Liver (tissue), 9 donors: ENCODE results near the gene DNM3. TPM values are rescaled to one million over a fixed set of nuclear protein-coding genes. Genes with fewer than 3 reads are reported as not detected.
"Not testable (repeated sequence)": the region's sequence is repeated elsewhere in the genome, so short reads cannot be mapped to it uniquely, and the experiment has no call there.

Experiments
- DNase-seq: peaks from one replicate; pipeline ENCODE4 v3.0.0-alpha.2; 2017; ENCODE audit warnings: low spot score
- H3K27ac ChIP-seq, 2 donors: one replicate each; pipeline ENCODE4 v1.7.0; 2013; ENCODE audit warnings: inconsistent platforms in 2 of 2, low read length in 2 of 2, control low read depth in 1 of 2, low read depth in 1 of 2, mild to moderate bottlenecking in 1 of 2
- H3K27me3 ChIP-seq, 4 donors: one replicate each; pipeline versions ENCODE4 v1.6.1 to v1.7.0; 2013; ENCODE audit warnings: low read length in 3 of 4, inconsistent platforms in 1 of 4, mild to moderate bottlenecking in 1 of 4, moderate library complexity in 1 of 4; ENCODE audit not compliant: control insufficient read depth in 4 of 4, insufficient read depth in 4 of 4
- H3K36me3 ChIP-seq, 4 donors: one replicate each; pipeline versions ENCODE4 v1.6.1 to v1.7.0; 2013; ENCODE audit warnings: low read length in 3 of 4, mild to moderate bottlenecking in 3 of 4, low read depth in 1 of 4, moderate library complexity in 1 of 4; ENCODE audit not compliant: control insufficient read depth in 4 of 4, insufficient read depth in 3 of 4
- H3K4me1 ChIP-seq, 4 donors: one replicate each; pipeline versions ENCODE4 v1.6.1 to v1.7.0; 2013; ENCODE audit warnings: low read length in 3 of 4, mild to moderate bottlenecking in 3 of 4, moderate library complexity in 1 of 4; ENCODE audit not compliant: control insufficient read depth in 4 of 4, insufficient read depth in 4 of 4
- H3K4me3 ChIP-seq, 3 donors: one replicate each; pipeline versions ENCODE4 v1.6.1 to v1.7.0; 2013; ENCODE audit warnings: low read length in 3 of 3, control low read depth in 1 of 3, low read depth in 1 of 3, mild to moderate bottlenecking in 1 of 3
- H3K9ac ChIP-seq, 2 donors: one replicate each; pipeline ENCODE4 v1.7.0; 2013; ENCODE audit warnings: low read length in 2 of 2, mild to moderate bottlenecking in 2 of 2, moderate library complexity in 2 of 2, control low read depth in 1 of 2, low read depth in 1 of 2
- H3K9me3 ChIP-seq, 4 donors: one replicate each; pipeline versions ENCODE4 v1.6.1 to v1.7.0; 2013; ENCODE audit warnings: low read length in 3 of 4; ENCODE audit not compliant: control insufficient read depth in 4 of 4
- FOXA1 ChIP-seq: IDR thresholded peaks from 2 replicates; pipeline ENCODE4 v1.6.1; 2016; ENCODE audit warnings: antibody characterized with exemption
- FOXA2 ChIP-seq: IDR thresholded peaks from 2 replicates; pipeline ENCODE4 v1.6.1; 2016; ENCODE audit warnings: antibody characterized with exemption
- GABPA ChIP-seq, 2 donors: IDR thresholded peaks in 1 of 2; conservative IDR thresholded peaks in 1 of 2; 2 replicates each; pipeline ENCODE4 v1.6.1; 2016; ENCODE audit warnings: antibody characterized with exemption in 2 of 2, mild to moderate bottlenecking in 1 of 2, moderate library complexity in 1 of 2
- HNF4A ChIP-seq, 2 donors: conservative IDR thresholded peaks; 2 replicates each; pipeline ENCODE4 v1.6.1; 2016; ENCODE audit warnings: antibody characterized with exemption in 2 of 2, mild to moderate bottlenecking in 2 of 2
- HNF4G ChIP-seq: IDR thresholded peaks from 2 replicates; pipeline ENCODE4 v1.6.1; 2016; ENCODE audit warnings: antibody characterized with exemption
- MAX ChIP-seq: IDR thresholded peaks from 2 replicates; pipeline ENCODE4 v1.6.1; 2016; ENCODE audit warnings: antibody characterized with exemption
- NR2F2 ChIP-seq: IDR thresholded peaks from 2 replicates; pipeline ENCODE4 v1.6.1; 2016; ENCODE audit warnings: antibody characterized with exemption
- RXRA ChIP-seq, 2 donors: IDR thresholded peaks; 2 replicates each; pipeline ENCODE4 v1.6.1; 2017 to 2018; ENCODE audit warnings: antibody characterized with exemption in 2 of 2, mild to moderate bottlenecking in 1 of 2
- SP1 ChIP-seq: IDR thresholded peaks from 2 replicates; pipeline ENCODE4 v1.6.1; 2018; ENCODE audit warnings: antibody characterized with exemption, mild to moderate bottlenecking
- TAF1 ChIP-seq: conservative IDR thresholded peaks from 2 replicates; pipeline ENCODE4 v1.6.1; 2016; ENCODE audit warnings: antibody characterized with exemption, mild to moderate bottlenecking
- YY1 ChIP-seq: IDR thresholded peaks from 2 replicates; pipeline ENCODE4 v1.6.1; 2016; ENCODE audit warnings: antibody characterized with exemption, mild to moderate bottlenecking
- ZBTB33 ChIP-seq: IDR thresholded peaks from 2 replicates; pipeline ENCODE4 v1.6.1; 2016; ENCODE audit warnings: antibody characterized with exemption
- WGBS: extraction: QIAGEN DNeasy Blood & Tissue Kit; methylation state at CpG from one replicate; pipeline ENCODE4 v1.1.7; 2013; 5-methylcytosine and 5-hydroxymethylcytosine counted together
- polyA plus RNA-seq, 2 donors: library from polyadenylated mRNA; stranded (reverse) in 1 of 2; unstranded in 1 of 2; fragments of 200-250 nt in 1 of 2; fragments of >200 nt in 1 of 2; fragmentation: Nextera tagmentation in 1 of 2; extraction: Ambion mirVana in 1 of 2; gene quantifications; one replicate each; pipeline versions ENCODE4 v1.2.1 to v1.2.3, GENCODE V29; 2013 to 2015
- total RNA-seq, 2 donors: library from RNA; depleted of rRNA; stranded (reverse); fragments of >200 nt; gene quantifications; one replicate each; pipeline ENCODE4 v1.2.3, GENCODE V29; 2014
- TF ChIP-seq, protein P1 (sequence below): IDR thresholded peaks from 2 replicates; pipeline ENCODE4 v1.6.1; 2016; ENCODE audit warnings: antibody characterized with exemption
- TF ChIP-seq, protein P2 (sequence below): IDR thresholded peaks from 2 replicates; pipeline ENCODE4 v1.6.1; 2016; ENCODE audit warnings: antibody characterized with exemption, mild to moderate bottlenecking
- donor health status: healthy.
- donor health status: healthy.
- donor health status: healthy.
- donor health status: healthy.
- donor health status: healthy.

Gene DNM3
- total and polyA plus RNA-seq, 4 donors = 0.08 to 3.2 (median 1.0) TPM

DNA sequence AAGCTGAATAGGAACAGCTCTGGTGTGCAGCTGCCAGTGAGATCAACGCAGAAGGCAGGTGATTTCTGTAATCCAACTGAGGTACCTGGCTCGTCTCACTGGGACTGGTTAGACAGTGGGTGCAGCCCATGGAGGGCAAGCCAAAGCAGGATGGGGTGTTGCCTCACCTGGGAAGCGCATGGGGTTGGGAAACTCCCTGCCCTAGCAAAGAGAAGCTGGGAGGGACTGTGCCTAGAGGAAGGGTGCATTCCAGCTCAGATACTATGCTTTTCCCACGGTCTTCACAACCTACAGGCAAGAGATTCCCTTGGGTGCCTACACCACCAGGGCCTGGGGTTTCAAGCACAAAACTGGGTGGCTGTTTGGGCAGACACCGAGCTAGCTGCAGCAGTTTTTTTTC is 183.2 kb downstream of the DNM3 start:
- H3K9me3 ChIP-seq = no peaks in the 10 kb centered on the region
- DNase-seq = no peak
- peaks cover 0 to 2% (median 0%) of the 10 kb centered on the region in 4 donors for H3K4me1 ChIP-seq
- H3K36me3 ChIP-seq = no peaks in the 10 kb centered on the region
- no peak overlapping the region for H3K9ac ChIP-seq
- no peak overlapping the region for H3K4me3 ChIP-seq
- TF ChIP-seq MAX = no peak
- TF ChIP-seq RXRA (IDR thresholded peaks at IDR 0.05) = no peak
- TF ChIP-seq YY1 = no peak
- TF ChIP-seq, protein P1, sequence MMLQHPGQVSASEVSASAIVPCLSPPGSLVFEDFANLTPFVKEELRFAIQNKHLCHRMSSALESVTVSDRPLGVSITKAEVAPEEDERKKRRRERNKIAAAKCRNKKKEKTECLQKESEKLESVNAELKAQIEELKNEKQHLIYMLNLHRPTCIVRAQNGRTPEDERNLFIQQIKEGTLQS = no peak
- no peak for TF ChIP-seq FOXA2
- no peak for TF ChIP-seq FOXA1
- TF ChIP-seq NR2F2 = no peak
- TF ChIP-seq HNF4G = no peak
- no peak for TF ChIP-seq SP1
- no peak for TF ChIP-seq GABPA (IDR thresholded peaks at IDR 0.05 in 1 of 2, conservative IDR thresholded peaks at IDR 0.05 in 1 of 2)
- no peak for TF ChIP-seq ZBTB33
- no peak for TF ChIP-seq HNF4A (conservative IDR thresholded peaks at IDR 0.05)
- H3K27me3 ChIP-seq = no peaks in the 10 kb centered on the region
- WGBS = 87% methylated on average over 5 of the region's 5 CpGs
- no peak overlapping the region for H3K27ac ChIP-seq

- not testable (repeated sequence) for H3K9ac ChIP-seq, H3K36me3 ChIP-seq, H3K9me3 ChIP-seq, H3K4me1 ChIP-seq, DNase-seq, H3K4me3 ChIP-seq, H3K27me3 ChIP-seq, H3K27ac ChIP-seq
- 78% methylated on average over 13 of the region's 13 CpGs for WGBS
Observed at GRCh38 chr1:172024944-172025738, 183.8 kb downstream of the DNM3 start.

GRCh38 chr1:172040466-172040865 is 199.2 kb downstream of the DNM3 start:
- Histone ChIP-seq H3K27me3 (no peaks in the 10 kb centered on the region), H3K27ac (no peak overlapping the region), H3K4me1 (no peaks in the 10 kb centered on the region), H3K36me3 (no peaks in the 10 kb centered on the region), H3K9me3 (no peaks in the 10 kb centered on the region), H3K9ac (no peak overlapping the region), H3K4me3 (no peak overlapping the region)
- DNase-seq = no peak
- TF ChIP-seq, protein P2, sequence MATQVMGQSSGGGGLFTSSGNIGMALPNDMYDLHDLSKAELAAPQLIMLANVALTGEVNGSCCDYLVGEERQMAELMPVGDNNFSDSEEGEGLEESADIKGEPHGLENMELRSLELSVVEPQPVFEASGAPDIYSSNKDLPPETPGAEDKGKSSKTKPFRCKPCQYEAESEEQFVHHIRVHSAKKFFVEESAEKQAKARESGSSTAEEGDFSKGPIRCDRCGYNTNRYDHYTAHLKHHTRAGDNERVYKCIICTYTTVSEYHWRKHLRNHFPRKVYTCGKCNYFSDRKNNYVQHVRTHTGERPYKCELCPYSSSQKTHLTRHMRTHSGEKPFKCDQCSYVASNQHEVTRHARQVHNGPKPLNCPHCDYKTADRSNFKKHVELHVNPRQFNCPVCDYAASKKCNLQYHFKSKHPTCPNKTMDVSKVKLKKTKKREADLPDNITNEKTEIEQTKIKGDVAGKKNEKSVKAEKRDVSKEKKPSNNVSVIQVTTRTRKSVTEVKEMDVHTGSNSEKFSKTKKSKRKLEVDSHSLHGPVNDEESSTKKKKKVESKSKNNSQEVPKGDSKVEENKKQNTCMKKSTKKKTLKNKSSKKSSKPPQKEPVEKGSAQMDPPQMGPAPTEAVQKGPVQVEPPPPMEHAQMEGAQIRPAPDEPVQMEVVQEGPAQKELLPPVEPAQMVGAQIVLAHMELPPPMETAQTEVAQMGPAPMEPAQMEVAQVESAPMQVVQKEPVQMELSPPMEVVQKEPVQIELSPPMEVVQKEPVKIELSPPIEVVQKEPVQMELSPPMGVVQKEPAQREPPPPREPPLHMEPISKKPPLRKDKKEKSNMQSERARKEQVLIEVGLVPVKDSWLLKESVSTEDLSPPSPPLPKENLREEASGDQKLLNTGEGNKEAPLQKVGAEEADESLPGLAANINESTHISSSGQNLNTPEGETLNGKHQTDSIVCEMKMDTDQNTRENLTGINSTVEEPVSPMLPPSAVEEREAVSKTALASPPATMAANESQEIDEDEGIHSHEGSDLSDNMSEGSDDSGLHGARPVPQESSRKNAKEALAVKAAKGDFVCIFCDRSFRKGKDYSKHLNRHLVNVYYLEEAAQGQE = no peak
- no peak for TF ChIP-seq FOXA2
- no peak for TF ChIP-seq ZBTB33
- TF ChIP-seq YY1 = no peak
- no peak for TF ChIP-seq TAF1
- TF ChIP-seq SP1 = no peak
- TF ChIP-seq RXRA (IDR thresholded peaks at IDR 0.05) = no peak
- no peak for TF ChIP-seq FOXA1
- WGBS = 95% methylated on average over 5 of the region's 5 CpGs
